Activated CD4-positive, alpha-beta T cell treated with anti-CD3 and anti-CD28 coated beads, Interleukin-2, amount 50 U/mL, for 4 hours (primary cell): ENCODE data around the gene GIT2.
"Not testable (repeated sequence)": the region's sequence is repeated elsewhere in the genome, so short reads cannot be mapped to it uniquely, and the experiment has no call there.

Experiments used
- DNase-seq, 2 experiments: peaks; one replicate each; pipeline ENCODE4 v3.0.0-alpha.2; 2020

GIT2 gene

DNA sequence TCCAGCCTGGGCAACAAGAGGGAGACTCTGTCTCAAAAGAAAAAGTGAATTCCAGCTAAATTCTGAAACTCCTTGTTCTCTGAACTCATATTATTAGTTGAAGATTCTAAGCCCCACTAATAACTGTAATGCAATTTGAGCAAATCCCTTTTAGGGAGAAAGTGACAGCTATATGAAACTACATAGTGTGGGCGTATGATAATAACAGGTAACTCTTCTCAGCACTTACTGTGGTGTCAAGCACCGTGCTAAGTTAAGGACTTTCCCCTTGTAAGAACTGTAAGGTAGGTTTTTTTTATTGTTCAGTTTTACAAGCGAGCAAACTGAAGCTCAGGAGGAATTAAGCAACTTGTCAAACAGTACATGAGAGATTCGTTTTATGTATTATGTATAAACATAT lies 8.4 kb upstream of the GIT2 start:
- DNase-seq, result no peak

DNA sequence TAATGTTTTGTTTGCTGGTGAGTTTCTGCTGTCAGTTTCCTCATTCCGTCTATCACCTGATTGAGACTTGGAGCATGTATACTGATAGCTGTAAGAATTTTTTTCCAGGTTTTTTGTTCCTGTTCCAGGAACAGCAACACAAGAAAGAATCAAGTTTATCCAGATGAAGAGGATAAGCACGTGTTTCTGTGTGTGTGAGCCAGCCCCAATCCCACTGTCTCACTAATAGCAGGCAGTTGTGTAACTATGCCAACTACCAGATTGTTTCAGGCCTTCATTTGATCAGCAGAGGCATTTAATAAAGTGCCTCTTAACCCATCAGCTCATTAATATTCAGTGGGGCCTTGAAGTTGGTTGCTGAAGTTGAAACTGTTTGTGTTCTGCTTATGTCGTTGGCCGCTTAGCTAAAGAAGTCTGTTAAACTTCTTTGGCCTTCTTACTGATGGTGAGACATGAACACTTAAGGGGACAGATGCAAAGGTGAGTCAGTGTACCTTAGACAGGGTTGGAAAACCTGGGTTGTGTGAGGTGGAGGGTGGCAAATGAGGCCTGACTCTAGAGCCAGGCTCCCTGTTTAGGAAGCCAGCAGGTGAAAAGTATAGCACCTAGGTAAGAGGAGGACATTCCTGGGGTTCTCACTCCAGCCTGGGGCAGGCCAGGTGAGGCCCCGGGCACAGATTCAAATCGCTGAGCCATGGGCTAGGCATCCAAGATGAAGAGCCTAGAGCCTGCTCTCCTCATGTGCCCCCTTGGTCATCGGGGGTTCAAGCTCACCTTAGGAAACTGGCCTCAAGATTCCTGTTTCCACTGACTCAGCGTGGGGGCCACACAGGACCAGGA lies 6.7 kb upstream of the GIT2 start:
- DNase-seq, result no peak

DNA sequence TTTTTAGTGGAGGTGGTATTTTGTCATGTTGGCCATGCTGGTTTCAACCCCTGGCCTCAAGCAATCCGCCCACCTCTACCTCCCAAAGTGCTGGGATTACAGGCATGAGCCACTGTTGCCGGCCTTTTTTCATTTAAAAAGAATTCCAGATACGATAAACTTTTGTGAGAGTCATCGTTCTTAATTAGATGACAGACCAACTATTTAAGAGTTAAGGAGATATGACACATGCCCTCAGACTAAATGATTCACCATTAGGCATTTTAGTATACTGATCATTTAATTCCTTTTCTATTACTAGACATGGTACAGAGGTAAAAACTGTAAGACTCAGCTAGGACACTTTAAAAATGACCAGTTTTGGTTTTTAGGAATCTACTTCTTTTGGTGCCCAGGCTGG lies 5.4 kb upstream of the GIT2 start:
- no peak for DNase-seq

DNA sequence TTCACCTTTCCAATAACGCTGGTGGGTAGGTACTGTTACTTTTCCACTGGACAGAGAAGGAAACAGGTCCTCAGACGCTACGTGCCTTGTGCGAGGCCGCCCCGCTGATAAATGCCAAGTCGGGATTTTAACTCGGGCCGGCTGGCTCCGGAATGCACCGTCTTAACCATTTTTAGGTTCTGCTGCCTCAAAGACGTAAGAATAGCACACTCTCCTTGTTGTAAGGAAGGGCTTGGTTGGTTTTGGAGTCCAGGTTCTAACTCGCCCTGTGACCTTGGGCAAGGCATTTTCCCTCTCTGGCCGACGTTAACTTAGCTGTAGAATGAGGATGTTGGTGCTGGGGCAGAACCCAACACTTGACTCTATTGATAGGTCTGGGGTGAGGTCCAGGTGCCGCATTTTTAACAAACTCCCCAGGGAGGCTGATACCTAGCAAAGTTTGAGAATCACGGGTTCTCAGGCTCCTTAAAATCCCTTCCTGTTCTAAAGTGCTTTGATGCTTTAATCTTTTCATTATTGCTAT lies 3.9 kb upstream of the GIT2 start:
- DNase-seq, result no peak

DNA sequence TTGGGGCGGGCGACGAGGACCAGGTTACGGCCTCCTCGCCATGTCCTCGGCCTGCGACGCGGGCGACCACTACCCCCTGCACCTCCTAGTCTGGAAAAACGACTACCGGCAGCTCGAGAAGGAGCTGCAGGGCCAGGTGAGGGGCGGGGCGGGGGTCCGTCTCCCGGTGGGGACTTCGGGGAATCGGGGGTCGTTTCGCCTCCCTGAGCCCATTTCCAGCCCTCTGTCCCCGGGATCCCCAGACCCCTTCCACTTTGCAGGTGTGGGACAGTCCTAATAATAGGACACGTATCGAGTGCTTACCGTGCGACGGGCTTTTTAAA lies 3.4 kb upstream of the GIT2 start:
- DNase-seq, result no peak

DNA sequence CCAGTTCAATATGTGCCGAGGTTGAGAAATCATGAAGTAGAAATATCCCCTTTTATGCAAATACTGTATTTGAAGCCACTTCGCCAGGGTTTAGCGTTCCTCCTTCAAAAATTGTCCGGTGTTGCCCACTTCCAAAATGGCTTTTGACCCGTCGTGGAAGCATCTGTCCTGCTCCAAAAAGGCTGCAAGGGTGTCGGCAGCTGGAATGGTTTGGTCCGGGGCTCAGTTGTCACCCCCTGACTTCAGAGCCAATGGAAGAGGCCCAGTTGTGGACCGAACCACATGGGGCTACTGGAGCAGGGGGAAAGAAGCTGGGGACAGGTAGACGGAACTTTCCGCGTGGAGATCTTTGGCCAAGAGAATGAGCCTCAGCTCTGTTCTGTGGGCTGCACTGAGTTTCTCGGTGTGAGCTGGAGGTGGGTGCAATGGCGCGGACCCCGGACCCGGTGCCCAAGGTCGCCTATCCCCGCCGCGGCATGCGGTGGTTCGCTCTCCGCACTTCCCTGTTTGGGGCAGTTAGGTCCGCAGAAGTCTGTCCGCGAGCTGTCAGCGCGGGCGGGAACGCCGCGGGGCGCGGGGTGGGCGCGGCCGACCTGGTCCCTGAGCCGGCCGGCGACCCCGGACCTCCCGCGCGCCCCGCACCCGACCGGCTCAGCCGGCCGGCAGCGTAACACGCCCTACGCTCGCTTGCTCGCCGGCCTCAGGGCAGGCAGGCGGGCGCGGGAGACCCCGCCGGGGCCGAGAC lies 2.9 kb upstream of the GIT2 start, which contains the start of gene ANKRD13A:
ANKRD13A (plus strand) TSS at position 527 of the 745 bp plus-strand sequence. CDS start 259 bp downstream, outside the sequence.
- peak; percentile 81 to 86 for DNase-seq

DNA sequence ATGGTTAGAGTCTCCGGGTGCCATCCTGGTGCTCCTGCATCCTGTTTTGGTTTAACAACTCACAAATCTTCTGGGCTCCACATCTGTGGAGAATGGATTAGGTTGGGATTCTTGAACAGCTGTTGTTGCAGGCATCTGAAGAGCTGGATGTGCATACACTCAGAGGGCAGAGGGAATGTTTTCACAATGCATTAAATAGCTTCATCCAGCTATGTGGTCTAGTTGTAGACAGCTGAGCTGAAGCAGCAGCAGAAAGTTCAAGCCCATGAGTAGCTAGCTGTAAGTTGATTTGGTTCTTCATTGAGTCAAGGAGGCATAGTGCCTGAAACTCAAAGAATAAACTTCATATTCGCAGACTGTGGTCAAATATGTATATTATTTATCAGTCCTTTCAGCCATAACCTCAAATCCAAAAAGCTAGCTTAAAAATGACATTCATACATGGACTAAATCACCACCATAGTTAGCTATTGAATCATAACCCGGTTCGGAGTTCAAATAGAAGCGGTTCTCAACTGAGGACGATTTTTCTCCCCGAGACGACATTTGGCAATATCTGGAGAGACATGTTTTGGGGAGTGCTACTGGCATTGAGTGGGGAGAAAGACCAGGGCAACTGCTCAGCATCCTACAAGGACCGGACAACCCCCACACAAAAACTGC lies 2.2 kb upstream of the GIT2 start:
- no peak for DNase-seq

DNA sequence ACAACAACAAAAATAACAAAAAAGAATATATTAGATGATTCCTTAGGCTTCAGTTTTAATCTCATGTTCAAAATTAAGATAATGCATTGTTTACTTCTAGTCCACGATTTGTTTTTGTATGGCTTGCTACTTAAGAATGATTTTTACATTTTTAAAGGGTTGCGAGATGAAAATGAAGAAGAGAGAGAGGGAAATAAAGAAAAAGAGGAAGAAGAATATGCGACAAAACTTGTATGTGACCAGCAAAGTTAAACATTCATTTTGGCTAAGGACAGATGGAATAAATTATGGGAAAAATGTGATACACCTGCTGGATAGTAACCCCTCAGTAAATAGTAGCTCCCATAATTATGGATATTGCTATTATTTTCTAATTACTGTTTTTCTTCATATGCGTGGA lies 1.2 kb upstream of the GIT2 start:
- DNase-seq, result no peak

DNA sequence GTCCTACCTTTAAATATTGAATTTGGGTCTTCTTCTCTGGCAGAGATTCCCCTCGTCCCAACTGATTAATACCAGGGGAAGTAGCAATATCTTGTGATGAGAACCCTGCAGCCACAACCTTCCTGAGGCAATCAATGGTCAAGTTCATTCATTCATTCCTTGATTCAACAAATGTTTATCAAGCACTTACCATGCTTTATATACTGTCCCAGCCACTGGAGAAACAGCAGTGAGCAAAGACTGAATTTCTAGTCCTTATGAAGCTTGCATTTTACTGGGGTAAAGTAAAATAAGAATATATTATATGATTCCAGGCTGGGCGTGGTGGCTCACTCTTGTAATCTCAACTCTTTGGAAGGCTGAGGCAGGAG lies 300 bp upstream of the GIT2 start:
- no peak for DNase-seq

DNA sequence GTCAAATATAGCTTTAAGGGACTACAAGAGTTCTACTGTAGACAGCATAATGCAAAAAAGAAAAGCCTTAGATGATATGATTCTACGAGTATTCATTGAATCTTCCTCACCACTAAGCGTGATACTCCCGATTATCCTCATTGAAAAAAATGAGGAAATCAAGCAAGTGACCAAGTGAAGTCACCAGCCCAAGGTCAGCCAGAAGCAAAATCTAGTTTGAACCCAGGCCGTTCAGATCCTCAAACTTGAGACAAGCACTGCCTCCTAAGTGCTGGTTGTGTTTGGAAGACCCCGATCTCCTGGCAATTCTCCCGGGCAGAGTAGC lies 845 bp downstream of the GIT2 start:
- no peak for DNase-seq

DNA sequence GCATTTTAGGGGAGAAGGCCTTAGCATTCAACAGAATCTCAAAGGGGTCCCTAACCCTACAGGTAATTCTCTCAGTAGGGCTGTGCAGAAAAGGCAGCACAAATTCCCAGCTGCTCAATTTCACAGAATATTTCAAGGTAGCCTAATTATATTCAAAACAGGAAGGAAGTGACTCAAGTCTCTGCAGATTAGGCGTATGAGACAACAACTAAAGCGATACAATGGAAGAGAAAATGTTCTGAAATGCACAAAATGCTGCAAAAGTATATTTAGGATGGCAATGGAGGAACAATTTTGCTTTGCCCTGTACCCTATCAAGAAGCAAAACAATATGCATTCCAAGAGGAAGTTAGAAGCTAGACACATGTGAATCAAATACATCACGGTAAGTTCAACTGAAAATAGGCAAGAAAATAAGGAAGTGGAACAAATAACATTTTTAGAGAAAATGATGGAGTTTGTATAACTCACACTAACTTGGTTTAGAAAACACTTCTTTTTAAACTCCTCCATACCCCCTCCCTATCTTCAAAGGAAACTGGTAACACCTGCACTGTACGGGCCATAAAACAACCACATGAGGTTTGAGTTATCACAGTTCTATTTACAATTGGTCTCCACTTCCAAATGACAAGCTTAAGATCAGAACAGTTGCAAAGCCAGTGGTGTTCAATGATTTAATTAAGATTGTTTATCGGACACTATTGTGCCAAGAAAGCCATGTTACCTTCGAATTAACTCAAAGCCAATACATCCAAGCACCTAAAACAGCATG lies 1.6 kb downstream of the GIT2 start:
- DNase-seq, result no peak

DNA sequence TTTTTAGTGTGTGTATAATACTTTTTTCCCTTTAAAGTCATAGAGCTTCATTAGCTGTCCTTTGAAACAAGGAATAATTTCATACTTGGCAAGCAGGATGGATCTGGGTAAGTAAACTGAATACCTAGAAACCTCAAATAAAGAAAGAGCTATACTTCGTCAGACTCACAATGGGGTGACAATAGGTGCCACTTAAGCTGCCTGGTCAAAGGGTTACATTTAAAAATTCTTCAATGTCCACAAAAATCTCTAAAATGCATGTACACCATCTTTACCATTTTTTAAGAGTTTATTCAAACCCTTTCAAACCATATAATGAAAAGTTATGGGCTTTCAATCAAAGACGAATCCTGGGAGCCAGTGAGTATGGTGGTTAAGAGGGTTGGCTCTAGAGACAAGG lies 3.1 kb downstream of the GIT2 start:
- no peak for DNase-seq

DNA sequence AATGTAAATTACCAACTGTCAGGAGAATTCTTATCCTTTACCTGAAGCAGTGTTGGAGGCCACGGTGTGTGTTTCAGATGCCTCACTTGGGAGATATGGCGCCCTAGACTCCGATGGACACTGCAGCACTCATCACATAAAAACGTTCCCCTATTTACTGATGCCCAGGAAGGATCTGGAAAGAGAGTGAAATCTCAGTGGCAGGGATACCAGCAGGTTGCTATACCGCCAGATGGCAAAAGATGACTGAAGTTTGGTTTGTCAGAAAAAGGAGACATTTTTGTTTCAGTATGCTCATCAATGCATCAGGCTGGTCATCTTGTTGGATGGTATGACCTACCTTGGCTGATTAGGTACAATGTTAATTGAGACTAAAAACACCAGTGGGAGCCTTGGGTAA lies 4.6 kb downstream of the GIT2 start:
- no peak for DNase-seq

DNA sequence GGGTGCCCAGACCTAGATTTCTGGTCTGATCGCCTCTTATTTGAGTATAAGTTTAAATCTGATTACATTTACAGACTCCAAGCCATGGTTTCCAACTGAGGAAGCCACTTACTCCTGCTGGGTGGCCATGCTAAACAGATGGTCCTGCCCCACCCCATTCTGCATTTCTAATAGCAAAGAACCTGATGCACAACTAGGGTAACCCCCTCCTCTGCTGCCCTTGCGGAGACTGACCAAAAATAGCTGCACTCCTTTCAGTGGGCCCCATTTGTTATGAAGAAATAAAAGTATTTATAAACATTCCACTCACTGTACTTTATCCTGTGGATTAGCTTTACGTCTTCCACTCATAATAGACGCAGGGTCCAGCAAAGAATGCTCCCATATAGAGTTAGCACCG lies 6.8 kb downstream of the GIT2 start:
- DNase-seq, result no peak

DNA sequence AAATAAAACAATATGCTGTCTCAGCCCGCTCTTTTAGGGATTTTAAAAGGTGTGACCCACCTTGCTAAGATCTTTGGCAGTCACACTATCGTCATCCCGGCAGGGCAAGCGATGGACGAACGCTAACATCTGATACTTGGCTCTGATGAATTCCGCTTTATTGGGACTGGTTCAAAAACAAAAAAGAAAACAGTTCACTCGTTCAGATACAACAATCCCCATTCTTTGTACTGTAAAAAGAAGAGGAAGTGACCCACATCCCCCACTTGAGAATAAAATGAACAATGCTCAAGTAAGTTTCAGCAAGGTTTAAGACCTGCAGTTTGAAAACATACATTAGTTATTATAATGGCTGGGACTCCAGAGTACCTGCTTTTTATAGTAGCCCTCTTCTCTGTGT lies 7.3 kb downstream of the GIT2 start:
- DNase-seq, result no peak

DNA sequence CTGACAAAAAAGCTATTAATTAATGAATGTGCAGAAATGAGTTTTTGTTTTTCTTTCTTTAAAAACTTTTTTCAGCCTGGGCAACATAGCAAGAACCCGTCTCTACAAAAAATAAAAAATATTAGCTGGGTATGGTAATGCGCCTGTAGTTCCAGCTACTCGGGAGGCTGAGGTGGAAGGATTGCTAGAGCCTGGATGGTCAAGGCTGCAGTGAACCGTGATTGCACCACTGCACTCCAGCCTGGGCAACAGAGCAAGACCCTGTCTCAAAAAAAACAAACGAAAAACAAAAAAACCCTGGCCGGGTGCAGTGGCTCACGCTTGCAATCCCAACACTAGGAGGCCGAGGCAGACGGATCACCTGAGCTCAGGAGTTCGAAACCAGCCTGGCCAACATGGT lies 7.9 kb downstream of the GIT2 start:
- DNase-seq, result no peak

DNA sequence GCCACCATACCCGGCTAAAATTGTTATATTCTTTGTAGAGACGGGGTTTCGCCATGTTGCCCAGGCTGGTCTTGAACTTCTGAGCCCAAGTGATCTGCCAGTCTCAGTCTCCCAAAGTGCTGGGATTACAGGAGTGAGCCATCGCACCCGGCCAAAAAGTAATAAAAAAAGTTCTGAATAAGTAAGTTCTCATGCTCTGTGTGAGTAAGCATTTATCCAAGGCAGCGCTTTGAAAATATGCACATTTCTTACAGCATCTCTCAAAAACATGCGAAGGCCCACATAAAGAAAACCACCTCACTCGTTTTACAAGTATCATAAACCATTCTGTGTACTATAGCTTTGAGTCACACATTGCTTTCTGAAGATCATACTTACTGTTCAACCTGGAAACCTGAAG lies 8.6 kb downstream of the GIT2 start:
- DNase-seq, result no peak

DNA sequence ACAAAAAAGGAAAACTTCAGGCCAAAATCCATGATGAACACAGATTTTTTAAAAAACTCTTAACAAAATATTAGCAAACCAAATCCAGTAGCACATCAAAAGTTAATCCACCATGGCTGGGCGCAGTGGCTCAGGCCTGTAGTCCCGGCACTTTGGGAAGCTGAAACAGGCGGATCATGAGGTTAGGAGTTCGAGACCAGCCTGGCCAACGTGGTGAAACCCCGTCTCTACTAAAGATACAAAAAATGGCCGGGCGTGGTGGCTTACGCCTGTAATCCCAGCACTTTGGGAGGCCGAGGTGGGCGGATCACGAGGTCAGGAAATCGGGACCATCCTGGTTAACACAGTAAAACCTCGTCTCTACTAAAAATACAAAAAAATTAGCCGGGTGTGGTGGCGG lies 9.9 kb downstream of the GIT2 start:
- not testable (repeated sequence) for DNase-seq

DNA sequence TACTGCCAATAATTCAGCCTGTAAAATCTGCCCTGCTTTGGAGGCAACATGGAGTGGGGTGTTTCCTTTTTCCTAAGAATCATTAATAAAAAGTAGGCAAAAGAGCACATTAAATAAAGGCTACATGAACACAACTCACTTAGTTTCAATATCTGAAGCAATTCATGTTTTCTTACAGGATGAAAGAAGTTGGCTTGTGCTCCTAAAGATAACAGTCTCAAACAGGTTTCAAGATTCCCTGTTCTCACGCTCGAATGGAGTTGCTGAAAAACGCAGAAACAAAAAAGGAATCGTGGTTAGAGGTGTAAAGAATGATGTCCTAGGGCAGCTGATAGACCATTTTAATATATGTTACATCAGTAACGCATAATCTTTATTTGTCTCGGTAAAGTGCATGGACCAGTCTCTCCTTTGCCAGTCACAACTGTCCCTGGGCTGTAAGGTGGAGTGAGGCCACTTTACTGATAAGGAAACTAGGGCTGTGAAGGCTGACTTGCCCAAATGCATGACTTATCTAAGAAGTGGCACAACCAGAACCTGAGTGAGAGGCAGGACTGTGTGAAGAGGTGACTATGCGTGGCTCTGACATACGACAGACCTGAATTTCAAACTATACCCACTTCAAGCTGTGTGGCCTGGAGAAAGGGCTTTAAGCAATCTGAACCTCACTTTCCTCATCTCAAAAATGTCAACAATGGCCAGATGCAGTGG lies 12.6 kb downstream of the GIT2 start:
- DNase-seq, result no peak

DNA sequence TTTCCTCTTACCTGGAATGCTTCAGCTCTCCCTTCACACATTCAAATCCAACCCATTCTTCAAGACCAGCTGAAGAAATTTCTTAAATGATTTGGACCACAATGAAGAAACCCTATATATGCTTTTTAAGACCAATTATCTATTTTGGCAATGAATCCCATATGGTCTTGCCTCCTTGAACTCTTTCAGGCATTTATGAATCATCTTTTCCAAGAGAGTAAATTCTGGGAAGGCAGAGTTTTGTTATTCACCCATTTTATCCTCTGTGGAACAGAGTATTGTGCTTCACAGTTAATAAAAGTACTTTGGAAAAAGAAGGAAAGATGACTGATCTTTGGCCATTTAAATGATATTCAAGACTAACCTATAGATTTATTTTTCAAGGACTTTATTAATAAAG lies 14.0 kb downstream of the GIT2 start:
- DNase-seq, result no peak

DNA sequence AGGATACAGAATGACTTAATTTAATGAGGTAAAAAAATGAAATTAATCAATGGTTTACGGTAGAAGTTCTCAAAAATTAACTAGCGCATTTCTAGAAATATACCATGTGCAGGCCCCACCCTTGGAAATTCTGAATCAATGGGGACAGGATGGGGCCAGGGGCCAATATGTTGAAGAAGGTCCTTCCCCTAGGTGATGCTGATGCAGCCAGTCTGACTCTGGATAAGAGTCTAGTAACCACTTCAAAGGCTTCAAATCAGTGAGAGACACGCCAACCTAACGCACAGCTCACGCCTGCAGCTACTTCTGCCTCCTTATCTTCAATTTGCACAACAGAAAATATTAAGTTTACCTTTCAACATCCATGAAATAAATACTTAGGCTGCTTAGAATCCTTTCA lies 14.9 kb downstream of the GIT2 start:
- peak; percentile 48 to 60 for DNase-seq

DNA sequence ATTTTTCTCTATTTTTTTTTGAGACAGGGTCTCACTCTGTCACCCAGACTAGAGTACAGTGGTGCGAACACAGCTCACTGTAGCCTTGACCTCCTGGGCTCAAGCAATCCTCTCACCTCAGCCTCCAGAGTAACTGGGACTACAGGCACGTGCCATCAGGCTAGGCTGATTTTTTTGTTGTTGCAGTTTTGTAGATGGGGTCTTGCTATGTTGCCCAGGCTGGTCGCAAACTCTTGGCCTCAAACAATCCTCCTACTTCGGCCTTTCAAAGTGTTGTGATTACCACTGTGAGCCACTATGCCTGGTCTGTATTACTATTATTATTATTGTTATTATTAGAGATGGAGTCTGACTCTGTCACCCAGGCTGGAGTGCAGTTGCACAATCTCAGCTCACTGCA lies 23.3 kb downstream of the GIT2 start:
- no peak for DNase-seq

DNA sequence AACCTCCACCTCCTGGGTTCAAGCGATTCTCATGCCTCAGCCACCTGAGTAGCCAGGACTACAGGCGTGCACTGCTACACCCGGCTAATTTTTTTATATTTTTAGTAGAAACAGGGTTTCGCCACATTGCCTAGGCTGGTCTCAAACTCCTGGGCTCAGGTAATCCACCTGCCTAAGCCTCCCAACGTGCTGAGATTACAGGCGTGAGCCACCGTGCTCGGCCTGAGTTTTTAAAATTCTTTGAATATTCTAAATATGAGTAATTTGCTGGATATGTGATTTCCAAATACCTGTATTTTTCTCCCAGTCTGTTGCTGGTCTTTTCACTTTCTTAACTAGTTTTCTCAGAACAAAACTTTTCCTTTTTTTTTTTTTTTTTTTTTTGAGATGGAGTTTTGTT lies 27.4 kb downstream of the GIT2 start:
- no peak for DNase-seq
